ENCODE results near the gene BTBD9.
"Not testable (repeated sequence)": the region's sequence is repeated elsewhere in the genome, so short reads cannot be mapped to it uniquely, and the experiment has no call there.

BTBD9 gene

DNA sequence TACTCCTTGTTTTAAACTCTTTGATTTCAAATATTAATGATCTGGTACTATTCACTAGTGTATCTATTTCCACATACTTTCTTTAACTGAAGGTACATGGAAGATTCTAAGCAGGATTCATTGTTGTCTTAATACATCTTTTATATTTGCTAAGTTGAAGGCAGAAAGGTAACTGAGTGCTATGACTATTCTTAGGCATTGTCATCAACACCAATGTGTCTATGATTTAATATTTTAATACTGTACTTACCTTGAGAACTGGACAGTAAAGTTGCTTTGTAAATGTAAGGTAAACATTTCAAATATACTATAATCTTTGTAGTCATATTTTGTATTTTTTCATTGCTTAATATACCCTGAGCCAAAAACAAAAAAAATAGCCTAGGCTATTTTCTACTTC lies 8.9 kb upstream of the BTBD9 start:
- DNase-seq, result no peak

DNA sequence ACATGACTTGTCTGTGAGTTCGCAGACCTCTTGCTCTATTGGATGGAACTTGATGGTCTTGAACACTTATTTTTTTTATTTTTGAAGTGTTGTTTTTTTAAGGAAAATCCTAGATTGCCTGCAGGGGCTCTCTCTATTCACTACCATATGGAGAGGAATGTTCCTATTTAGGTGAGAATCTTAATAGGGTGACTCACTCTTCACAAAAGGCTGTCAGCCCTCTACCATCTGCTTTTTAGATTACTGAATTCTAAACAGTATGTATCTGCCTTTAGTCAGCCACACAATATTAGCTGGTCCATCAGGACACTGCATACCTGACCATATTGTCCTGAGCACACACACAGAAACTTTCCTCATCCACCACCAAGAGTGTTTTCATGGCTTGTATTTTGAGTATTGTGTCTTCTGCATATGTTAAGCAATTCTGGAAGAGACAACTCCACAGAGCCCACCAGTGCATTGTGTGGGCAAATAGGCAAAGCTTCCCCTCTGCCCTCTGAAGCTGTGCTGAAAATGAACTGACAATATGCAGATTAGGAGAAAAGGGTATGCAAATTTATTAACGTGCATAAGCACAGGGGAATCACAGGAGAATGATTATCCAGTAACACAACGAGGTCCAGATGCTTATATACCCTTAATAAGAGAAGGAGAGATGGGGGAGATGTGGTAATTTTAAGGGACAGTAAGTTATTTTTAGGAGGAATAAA lies 6.6 kb upstream of the BTBD9 start:
- no peak for DNase-seq

DNA sequence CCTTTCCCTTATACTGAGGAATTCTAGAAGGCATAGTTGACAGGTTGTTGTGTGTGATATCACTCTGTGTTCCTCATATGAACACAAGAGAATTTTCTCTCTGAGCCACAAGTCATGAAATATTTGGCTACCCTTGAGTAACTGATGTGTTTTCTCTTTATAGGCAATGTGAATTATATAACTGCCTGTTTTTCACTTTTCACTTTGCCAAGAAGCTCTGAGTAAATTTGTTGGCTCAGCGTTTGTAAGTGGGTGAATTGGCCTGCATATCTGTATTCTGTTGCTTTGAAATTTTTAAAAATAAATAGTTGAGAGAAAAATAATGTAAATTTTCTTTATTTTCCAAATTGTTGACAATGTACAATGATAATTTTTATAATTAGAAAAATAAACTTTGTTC lies 5.2 kb upstream of the BTBD9 start:
- no peak for DNase-seq

DNA sequence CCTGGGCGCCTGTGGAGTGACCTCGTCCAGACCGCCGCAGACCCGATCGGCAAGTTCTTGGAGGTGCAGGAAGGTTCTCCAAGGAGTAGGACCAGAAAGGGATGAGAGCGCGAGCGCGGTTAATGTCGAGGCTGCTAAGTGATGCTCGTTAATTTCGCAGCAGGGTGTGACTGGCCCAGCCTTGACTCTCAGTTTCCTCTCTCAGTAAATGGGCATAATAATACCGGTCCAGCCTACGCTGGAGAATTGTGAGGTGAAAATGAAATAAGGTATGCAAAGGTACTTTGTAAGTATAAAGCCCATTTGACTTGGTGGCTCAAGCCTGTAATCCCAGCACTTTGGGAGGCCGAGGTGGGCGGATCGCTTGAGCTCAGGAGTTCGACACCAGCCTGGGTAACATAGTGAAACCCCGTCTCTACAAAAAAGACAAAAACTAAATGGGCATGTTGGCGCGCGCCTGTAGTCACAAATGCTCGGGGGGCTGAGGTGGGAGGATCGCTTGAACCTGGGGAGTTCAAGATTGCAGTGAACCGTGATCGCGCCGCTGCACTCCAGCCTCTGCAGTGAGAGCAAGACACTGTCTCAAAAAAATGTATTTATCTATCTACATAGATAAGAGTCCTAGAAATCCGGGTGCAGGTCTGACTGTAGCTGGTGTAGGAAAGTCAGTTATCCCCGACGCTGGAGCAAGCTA lies 634 bp upstream of the BTBD9 start:
- DNase-seq, result no peak

DNA sequence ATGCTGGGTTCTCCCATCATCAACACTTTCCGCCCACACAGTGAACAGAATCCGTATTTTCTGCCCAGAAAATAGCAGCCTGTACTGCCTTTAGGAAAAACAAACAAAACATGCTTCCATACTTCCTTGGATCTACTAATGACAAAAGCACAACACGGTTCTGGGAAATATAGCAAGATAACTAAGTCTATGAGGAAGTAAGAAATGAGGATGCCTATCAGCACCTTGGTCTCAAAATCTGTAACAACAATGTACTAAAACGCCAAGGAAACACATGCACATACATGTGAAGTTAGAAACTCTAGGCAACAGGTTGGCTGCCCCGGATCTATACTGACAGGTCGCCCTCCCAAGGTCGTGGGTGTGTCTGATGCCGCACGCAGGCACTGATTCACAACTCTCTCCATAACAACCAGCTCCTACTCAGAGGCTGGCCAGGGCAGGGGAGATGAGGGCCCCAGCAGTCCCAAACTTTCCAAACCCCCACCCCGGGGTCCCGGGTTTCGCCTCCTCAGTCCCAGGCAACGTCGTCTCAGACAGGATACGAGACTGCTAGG lies 710 bp downstream of the BTBD9 start:
- peak; percentile 38 for DNase-seq

DNA sequence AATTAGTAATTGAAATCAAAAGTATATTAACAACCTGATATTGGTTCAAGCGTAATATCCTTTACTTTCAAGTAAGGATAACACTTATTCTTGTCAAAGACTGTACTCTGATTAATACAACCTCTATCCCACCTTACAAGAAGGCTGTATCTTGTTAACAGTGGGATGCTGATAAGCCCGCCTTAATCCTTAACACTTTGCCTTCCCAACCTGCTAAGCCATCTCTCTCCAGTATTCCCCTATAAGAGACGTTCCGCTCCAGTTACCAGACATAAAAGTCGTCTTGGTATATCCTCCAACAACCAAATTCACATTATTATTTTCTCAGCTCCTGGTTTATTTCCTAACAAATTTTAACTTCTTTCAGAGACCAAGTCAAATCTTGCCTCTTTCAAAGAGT lies 2.0 kb downstream of the BTBD9 start:
- DNase-seq, result no peak

DNA sequence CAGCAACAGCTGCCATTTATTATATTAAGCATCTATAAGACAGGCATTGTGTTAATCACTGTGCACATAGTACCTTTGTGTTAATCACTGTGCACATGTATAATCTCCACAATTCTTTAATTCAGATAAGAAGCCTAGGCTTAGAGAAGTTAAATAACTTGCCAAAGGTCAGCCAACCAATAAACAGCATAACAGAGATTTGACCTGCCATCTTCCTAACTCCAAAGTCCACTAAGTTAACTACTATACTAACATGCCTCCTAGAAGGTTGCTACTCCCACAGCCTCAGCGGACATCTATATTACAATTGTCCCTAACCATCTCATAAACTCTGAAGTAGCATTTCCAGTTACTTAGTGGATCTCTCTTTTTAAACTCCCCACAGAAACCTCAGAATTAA lies 3.7 kb downstream of the BTBD9 start:
- DNase-seq, result no peak

DNA sequence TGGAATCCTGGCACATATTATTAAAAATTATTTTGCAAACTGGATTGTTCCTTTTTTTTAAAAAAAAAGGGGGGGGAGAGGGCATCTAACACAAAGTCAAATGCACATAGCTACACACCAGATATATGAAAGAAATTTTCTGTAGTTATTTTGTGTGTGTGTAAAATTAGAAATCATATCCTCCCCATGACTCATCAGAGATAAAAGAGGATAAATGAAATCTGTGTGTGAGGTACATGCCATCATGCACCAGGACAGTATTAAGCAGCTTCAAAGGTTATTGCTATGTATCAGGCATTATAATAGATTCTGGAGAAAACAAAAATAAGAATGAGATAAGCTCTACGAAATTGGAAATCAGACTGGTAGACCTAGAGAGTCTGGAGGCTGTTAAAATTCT lies 5.2 kb downstream of the BTBD9 start:
- no peak for DNase-seq

DNA sequence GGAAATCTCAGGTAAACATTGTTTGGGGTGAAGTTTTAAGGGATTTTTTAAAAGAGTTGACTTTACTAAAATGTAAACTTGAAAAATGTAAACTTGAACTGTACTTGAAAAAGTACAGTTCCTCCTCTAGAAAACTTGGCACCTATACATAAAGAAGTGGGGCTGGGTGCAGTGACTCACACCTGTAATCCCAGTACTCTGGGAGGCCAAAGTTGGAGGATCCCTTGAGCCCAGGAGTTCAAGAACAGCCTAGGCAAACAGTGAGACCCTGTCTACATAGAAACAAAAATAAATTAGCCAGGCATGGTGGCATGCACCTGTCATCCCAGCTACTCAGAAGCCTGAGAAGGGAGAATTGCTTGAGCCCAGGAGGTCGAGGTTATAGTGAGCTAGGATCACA lies 7.2 kb downstream of the BTBD9 start:
- no peak for DNase-seq

DNA sequence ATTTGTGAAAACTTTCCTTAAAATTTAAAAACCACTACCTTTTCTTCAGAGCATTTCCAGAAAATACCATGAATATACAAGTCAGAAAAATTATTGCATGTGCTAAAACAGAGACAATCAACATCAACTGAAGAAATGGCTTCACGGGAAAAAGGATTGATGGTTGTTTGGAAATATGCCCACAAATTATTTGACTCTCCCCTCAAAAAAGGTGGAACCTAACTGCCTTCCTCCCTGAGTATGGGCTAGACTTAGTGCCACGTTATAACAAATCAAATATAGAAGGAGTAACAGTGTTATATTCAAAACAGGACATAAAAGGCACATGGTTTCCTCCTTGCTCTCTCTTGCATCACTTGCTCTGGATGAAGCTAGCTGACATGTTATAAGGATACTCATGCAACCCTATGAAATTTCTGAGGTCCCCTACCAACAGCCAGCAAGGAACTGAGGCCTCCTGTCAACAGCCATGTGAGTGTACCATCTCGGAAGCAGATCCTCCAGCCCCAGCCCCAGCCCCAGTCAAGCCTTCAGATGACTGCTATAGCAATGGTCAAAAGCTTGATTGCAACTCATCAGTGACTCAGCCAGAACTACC lies 8.4 kb downstream of the BTBD9 start:
- no peak for DNase-seq

DNA sequence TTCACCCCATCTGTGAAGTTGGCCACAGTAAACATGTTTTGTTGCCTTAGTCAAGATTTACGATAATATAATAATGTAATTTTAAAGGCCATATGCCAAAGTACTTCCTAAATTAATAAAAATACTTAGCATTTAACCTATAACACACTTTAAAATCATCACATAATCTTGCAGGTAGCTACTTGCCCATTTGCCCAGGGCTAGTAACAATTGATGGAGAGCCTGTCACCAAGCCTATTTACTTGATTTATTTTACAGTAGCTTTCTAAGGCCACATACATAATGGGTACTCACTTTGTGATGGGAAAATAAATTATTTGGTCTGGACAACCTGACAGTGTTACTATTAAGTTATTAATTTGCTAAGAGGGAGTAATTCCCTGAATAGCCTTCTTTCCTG lies 14.5 kb downstream of the BTBD9 start:
- no peak for DNase-seq

DNA sequence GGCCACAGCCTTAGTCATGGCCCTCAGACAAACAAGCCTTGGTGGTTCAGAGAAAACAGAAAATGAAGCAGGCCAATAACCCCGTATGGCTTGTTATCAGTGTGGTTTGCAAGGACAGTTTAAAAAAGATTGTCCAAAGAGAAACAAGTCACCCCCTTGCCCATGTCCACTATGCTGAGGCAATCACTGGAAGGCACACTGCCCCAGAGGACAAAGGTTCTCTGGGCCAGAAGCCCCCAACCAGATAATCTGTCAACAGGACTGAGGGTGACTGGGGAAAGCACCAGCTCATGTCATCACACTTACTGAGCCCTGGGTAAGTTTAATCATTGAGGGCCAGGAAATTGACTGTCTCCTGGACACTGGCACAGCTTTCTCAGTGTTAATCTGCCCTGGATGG lies 20.4 kb downstream of the BTBD9 start:
- DNase-seq, result not testable (repeated sequence)

DNA sequence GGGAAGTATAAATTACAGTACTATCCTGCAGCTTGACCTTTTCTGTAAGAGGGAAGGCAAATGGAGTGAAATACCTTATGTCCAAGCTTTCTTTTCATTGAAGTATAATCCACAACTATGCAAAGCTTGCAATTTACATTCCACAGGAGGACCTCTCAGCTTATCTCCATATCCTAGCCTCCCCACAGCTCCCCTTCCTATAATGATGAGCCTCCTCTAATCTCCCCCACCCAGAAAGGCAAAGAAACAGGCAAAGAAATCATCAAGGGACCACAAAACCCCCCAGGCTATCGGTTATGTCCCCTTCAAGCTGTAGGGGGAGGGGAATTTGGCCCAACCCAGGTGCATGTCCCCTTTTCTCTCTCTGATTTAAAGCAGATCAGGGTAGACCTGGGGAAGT lies 21.4 kb downstream of the BTBD9 start:
- not testable (repeated sequence) for DNase-seq

DNA sequence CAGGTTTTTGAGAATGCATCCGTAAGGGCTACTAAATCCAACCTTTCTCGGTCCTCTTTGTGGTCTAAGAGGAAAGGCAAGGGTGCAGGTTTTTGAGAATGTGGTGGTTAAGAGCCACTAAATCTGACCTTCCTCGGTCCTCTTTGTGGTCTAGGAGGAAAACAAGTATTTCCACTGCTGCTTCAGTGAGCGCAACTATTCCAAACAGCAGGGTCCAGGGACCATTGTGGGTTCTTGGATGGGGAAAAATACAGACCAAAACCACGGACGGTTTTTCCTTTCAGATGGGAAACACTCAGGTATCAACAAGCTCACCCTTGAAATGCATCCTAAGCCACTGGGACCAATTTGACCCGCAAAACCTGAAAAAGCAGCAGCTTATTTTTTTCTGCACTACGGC lies 21.9 kb downstream of the BTBD9 start:
- no peak for DNase-seq

DNA sequence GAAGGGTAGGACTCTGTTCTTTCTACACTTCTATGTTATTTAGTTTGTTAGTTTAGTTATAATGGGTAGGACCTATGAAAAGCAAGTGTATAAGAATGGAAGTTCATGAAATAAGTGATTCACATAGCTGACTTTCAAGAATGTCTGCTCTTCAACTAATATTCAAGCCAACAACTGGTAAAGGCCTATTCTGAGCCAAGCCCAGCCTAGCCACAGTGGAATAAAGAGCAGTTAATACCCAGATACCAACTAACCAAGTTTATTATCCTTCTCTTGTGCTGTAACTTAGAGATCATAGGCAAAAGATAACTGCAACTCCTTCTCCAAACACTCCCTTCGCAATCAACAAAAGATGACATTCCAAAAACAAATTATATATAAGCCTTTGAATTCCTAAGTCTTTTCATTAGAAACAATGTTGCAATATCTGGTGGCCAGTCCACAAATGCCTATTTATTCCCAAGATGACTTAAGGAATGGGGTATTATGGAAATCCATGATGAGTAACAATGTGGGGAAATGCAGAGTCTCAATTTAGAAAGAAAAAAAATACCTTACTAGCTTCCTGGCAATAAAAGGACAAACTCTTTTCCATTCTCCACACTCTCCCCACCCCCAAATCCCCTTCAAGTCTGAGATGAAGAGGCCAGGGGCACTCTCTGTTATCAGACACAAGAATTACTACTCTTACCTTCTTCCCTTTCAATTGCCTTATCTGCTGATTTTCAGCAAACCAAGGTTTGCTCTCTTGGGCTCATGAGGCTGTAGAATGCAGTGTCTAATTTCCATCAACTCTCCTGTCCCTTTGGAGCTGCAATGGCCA lies 27.4 kb downstream of the BTBD9 start:
- no peak for DNase-seq

DNA sequence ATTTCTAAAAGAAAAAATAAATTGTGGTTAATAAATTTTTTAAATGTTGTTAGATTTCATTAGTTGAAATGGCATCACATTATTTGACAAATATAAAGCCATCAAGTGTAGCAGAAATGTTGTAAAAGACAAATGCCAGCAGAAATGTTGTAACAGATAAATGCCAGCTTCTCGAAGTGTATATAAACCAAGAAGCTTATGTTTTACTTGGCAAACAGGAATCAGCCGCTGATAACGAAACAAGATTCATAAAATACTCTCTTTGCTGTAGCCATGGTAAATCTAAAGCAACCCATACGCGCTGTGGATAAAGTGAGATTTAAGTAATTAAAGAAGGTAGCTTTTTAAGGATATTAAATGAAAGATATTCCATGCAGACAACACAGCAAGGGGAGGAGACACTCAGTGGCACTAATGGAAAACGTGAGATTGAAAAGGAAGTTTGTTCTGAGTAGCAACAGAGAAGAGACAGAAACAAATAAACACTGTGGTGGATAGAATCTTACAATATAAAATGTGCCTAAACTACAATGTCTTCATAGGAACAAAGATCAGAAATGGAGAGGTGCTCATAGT lies 29.6 kb downstream of the BTBD9 start:
- DNase-seq, result no peak

DNA sequence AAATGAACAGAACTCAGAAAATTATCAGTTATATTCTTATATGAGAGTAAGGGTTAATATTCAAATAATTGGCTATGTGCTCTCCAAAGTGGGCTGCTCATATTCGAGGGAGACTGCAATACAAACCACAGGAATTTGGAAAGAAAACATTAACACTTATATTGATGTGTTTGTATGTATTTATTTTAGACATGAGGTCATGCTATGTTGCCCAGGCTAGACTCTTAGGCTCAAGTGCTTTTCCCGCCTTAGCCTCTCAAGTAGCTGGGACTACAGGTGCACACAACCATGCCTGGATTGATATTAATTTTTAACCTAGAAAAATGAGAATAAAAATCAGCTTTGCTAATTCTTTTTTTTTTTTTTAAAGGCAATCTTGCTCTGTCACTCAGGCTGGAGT lies 35.0 kb downstream of the BTBD9 start:
- no peak for DNase-seq

DNA sequence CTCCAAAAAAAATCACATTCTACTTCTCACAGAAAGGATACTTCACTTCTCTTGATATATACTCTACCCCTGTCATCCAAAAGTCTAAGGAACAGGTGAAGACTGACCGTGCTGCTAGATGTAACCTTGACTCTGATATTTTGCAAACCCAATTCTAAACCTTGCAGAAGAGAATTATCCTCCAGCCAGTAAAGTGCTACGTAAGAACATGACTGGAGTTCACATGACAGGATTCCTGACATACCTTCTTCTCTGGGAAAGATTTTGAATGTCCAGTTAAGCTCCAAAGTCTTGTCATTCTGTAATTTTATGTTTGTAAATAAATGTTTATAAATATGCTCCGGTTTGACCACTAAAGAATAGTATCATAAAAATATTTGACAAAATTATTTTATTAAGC lies 35.8 kb downstream of the BTBD9 start:
- DNase-seq, result no peak

DNA sequence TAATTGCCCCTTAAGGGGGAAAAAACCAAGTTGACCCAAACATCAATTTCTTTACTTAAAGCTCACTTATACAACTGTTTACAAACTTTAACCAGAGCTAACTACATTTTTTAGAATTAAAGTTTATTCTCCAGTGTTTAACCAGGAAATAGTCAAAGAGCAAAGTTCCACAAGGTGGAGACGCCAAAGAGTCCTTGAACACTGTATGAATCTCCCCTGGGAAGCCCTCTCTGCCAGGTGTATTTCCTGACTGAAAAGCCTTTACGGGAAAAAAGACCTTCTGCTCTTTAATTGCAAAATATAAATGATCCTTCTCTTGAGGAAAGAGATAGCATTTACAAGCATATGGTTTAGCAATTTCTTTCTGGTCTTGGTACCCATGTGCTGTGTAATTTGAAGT lies 36.2 kb downstream of the BTBD9 start:
- peak; percentile 19 for DNase-seq

DNA sequence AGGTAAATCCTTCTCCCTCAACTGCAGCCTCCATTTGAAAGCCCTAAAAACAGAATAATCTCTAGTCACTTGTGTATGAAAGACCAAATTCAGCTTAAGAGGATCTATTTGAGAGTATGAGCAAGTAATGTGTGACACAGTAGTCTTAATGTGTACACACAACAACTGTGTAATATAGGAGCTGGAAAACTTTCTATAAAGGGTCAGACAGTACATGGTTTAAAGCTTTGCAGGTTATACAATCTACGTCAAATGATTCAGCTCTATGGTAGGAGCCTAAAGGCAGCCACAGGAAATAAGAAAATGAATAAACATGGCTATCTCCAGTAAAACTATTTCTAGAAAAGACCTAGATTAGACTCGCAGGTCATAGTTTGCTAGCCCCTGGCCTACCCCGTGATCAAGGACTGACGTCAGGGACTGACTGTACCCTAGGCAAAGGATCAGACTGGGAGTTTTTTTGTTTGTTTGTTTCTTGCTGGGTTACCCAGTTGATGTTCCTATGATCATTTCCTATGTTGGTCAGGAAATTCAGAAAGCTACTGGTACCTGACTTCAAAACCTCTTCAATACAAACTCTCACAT lies 39.7 kb downstream of the BTBD9 start:
- no peak for DNase-seq

DNA sequence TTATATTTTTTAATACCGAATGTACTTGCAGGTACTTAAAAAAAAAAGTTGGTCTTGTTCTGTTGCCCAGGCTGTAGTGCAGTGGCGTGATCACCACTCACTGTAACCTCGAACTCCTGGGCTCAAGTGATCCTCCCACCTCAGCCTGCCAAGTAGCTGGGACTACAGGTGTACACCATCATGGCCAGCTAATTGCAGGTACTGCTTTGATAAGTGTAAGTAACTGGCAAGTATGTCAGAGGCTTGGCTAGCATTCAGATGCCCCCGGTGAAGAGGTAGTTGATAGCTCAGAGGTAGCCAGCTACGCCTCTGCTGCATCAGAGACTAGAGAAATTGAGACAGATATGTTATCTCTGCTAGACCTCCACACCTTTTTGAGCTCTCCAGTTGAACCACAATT lies 40.5 kb downstream of the BTBD9 start:
- no peak for DNase-seq

DNA sequence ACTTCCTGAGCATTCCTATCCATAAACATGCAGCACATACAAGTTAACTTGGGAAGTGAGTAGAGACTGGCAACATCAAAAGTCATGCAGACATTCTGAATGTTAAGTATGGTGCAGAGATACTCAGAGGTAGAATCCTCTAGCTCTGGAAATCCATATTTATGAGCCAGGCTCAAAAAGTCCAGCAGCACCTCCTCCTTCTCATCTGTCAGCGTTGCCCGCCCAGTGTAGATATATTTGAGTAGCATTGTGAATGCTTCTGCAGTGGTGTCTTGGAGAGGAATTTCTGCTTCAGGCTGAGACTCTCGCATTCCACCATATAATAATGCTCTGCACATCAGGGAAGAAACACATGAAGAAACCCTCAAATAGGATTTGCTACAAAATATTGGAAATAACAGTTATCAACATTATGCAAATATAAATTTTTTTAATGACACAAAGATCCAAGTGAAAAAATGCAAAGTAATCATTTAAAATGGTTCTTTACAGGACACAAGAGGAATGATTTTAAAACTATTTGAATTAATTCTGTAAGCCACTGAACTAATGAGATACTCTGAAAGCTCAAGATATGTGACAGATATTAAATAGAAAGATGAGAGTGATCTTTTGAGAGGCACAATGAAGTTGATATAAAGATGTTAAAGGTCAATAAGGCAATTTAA lies 45.6 kb downstream of the BTBD9 start:
- no peak for DNase-seq

Data from NCI-H345 (cell line).